Activated CD8-positive, alpha-beta memory T cell treated with anti-CD3 and anti-CD28 coated beads, Interleukin-2, amount 50 U/mL, for 1 hour (primary cell): ENCODE data around the gene WRAP73.
"Not testable (repeated sequence)": the region's sequence is repeated elsewhere in the genome, so short reads cannot be mapped to it uniquely, and the experiment has no call there.

ENCODE experiments used
- DNase-seq: peaks from one replicate; pipeline ENCODE4 v3.0.0-alpha.2; 2020; ENCODE audit errors: extremely low read depth

Gene WRAP73

GRCh38 chr1:3631320-3632260 is 18.3 kb downstream of the WRAP73 start:
- DNase-seq = no peak

DNA sequence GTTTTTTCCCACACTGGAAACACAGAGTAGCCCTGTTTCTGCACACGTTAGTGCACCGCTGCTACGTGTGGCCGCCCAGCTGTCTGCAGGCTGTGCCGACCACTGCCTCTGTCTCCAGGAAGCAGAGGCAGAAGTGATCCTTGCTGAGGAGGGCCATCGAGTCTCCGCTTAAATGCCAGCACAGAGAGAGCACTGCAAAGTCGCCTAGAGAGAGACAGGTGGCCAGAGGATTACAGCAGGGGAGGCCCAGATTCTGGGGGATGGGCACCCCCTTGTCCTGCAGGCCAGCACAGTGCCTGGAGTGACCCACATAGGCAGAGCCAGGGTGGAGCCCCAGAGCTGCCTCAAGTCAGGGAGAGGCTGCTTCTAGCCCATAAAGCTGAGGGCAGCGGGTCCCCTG is 19.0 kb downstream of the WRAP73 start:
- no peak for DNase-seq

DNA sequence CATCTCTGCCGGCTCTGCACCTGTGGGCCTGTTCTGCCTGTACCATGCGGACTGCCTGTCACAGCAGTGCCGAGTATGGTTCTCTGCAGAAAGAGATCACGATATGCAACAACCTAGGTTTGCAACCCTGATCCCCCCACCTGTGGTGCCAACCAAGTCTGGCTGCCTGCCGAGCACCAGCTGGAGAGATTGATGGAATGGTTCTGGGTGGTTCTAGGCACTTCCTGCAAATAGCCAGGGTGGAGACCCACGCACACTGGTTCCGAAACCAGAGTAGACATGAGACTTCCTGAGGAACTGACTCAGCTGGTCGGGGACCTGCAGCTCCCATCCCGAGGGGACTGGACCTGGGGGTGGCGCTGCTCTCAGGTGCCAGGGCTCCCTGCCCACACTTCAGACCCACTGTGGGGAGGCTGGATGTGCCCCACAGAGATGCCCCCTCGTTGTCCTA is 19.7 kb downstream of the WRAP73 start:
- DNase-seq = no peak

DNA sequence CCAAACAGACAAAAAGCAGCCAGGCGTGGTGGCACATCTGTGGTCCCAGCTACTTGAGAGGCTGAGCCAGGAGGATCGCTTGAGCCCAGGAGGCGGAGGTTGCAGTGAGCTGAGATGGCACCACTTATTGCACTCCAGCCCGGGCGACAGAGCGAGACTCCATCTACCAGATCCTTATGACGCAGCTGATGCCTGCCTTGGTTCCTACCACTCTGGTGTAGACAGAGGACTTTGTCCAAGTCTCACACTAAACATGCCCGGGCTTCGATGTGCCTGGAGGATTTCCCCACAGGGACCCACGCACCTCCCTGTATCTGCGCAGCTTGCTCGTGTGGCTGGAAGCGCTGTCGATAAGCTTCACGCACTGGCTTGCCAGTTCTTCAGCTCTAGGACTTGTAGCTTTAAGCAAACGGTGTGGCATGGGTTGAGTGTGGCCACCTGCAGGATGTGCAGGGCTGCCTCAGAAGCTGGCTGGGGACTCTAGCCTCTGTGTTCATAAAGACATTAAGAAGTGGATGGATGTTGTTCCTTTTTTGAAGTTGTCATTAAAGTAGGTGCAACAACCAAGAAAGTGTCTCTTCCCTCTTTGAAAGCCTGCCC is 20.2 kb downstream of the WRAP73 start:
- DNase-seq = no peak

- DNase-seq = no peak
Measured at GRCh38 chr1:3628445-3628844, 21.5 kb downstream of the WRAP73 start.

GRCh38 chr1:3627515-3628253 is 22.2 kb downstream of the WRAP73 start:
- DNase-seq = no peak

GRCh38 chr1:3626025-3626424 is 23.9 kb downstream of the WRAP73 start:
- DNase-seq = no peak

- DNase-seq = no peak
Measured at GRCh38 chr1:3625151-3625907, 24.6 kb downstream of the WRAP73 start.

GRCh38 chr1:3624200-3625136 is 25.4 kb downstream of the WRAP73 start, which contains the start of gene TPRG1L:
Gene TPRG1L (plus strand): TSS chr1:3625015. CDS start chr1:3625073, 58 bp downstream.
- DNase-seq = peak; percentile 93

DNA sequence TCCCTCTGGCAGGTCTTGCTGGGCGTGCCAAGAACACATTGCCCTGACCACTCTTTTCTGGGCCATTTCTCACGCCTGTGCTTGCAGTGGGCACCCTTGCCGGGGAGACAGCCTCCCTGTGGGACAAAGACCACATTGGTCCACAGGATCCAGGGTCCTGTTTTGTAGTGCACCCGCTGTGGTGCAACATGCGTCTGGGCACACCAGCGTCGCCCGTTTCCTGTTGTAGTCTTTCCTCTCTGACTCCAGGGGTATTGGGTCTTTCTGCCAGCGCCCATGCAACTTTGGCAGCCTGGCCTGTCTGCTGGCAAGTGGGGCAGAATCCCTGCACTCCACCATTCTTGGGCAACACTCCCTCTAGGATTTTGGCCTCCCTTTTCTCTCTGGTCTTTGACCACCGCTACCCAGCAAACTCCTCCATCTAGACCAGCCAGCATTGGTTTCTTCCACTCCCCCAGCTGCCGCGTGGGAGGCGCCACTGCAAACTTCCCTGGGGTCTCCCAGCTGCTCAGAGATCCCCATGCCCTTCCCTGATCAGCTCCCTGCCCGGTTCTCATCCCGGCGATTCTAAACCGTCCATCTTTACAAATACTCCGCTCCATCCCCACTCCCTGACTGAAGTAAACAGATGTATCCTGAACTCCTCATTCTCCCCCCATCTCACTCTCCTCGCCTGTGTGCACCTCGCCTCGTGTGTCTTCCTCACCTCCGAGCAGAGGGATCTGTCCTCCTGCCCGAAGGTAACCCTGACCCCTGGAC is 26.3 kb downstream of the WRAP73 start:
- no peak for DNase-seq

DNA sequence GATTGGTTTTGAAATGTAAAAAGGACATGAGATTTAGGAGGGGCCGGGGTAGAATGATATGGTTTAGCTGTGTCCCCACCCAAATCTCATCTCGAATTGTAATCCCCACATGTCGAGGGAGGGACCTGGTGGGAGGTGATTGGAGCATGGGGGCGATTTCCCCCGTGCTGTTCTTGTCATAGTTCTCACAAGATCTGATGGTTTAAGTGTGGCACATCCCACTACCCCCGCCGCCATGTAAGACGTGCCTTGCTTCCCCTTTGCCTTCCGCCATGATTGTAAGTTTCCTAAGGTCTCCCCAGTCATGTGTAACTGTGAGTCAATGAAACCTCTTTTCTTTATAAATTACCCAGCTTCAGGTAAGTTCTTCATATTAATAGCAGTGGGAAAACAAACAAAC is 27.8 kb downstream of the WRAP73 start:
- not testable (repeated sequence) for DNase-seq

DNA sequence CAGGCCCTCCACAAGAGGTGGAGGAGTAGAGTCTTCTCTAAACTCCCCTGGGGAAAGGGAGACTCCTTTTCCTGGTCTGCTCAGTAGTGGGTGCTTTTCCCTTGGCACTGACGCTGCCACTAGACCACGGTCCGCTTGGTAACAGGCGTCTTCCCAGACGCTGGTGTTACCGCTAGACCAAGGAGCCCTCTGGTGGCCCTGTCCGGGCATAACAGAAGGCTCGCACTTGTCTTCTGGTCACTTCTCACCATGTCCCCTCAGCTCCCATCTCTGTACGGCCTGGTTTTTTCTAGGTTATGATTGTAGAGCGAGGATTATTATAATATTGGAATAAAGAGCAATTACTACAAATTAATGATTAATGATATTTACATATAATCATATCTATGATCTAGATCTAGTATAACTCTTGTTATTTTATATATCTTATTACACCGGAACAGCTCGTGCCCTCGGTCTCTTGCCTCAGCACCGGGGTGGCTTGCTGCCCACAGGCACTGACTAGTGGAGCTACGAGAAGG is 28.7 kb downstream of the WRAP73 start:
- not testable (repeated sequence) for DNase-seq

GRCh38 chr1:3620708-3621107 is 29.2 kb downstream of the WRAP73 start:
- DNase-seq = no peak

DNA sequence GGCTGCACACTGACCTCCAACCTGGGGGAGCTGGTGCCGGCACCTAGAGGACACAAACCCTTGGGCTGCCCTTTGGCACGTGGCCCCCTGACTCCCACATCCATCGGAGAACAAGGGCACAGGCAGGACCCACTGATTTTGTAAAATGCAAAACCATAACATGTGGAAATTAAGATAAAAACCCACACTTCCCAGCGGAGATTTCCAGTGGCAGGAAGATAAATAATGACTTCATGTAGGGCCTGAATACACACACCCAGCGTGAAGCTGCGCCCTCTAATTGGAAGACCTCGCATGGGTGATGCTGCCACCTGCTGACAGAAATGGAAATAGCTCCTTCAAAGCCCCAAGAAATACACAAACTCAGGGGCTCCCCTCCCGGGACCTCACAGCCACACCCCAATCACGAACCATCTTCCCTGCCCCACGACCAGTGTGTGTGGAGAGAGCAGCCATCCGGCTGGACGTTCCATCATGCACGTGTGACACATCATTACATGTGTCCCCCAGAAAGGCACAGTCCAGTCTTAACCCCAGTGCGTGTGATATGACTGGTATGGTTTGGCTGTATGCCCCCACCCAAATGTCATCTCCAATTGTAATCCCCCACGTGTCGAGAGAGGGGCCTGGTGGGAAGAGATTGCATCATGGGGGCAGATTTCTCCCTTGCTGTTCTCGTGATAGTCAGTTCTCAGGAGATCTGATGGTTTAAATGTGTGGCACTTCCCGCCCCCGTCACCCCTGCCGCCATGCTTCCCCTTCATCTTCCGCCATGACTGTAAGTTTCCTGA is 30.8 kb downstream of the WRAP73 start:
- DNase-seq = peak; percentile 39

DNA sequence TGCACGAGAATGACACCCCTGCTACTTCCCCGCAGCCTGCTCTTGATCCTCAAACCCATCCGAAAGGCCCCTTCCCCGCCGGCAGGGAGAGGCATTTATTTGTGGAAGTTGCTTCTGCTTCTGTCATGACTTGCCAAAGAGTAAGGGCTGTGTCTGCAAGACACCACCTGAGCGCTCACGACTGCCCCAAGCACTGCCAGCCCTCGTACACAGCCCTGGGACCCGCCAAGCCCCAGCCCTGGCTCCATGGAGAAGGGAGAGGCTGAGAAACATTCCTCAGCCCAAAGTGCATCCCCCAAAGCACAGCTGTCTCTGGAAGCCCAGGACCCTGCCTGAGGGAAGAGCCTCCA is 31.4 kb downstream of the WRAP73 start:
- no peak for DNase-seq

DNA sequence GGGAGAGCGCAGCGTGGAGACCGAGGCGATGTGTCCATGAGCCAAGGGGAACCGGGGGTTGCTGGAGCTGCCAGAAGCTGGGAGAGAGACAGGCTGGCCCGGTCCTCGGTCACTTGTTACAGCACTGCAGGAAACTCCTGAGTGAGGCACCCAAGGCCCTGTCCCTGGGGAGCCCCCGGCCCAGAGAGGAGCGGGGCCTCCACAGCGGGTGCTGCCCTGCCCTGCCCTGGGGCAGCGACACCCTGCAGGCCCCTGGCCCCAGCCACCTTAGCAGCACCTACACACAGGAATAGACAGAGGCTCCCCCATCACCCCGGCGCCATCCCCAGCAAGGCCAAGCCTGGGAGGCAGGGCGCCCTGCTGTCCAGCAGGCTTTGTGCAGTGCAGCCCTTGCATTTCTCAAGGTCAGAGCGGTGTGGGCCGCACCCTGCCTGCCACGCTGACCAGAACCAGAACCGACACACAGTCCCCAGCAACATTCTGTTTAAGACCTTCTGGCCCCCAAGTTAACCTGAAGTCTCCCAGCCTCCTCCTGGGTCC is 32.0 kb downstream of the WRAP73 start:
- no peak for DNase-seq

- no peak for DNase-seq
Measured at GRCh38 chr1:3616861-3617260, 33.0 kb downstream of the WRAP73 start.
